Stimulated activated CD8-positive, alpha-beta memory T cell treated with anti-CD3 and anti-CD28 coated beads, Interleukin-7, amount 100 ng/mL, for 48 hours (primary cell): ENCODE data around the gene LNPEP.

Source experiments
- DNase-seq, 2 donors: peaks; one replicate each; pipeline ENCODE4 v3.0.0-alpha.2; 2020; ENCODE audit warnings: low read depth in 1 of 2; ENCODE audit errors: extremely low read depth in 1 of 2

LNPEP gene

GRCh38 chr5:96994493-96994892 lies 58.6 kb downstream of the LNPEP start:
- DNase-seq: no peak

GRCh38 chr5:96995419-96995818 lies 59.5 kb downstream of the LNPEP start:
- no peak for DNase-seq

- no peak for DNase-seq
Measured at GRCh38 chr5:96997265-96997859, 61.5 kb downstream of the LNPEP start.

GRCh38 chr5:96999856-97000255 lies 64.0 kb downstream of the LNPEP start:
- no peak for DNase-seq

GRCh38 chr5:97000391-97000790 lies 64.5 kb downstream of the LNPEP start:
- no peak for DNase-seq

- no peak for DNase-seq
Measured at GRCh38 chr5:97002983-97003382, 67.1 kb downstream of the LNPEP start.

GRCh38 chr5:97004423-97005060 lies 68.7 kb downstream of the LNPEP start:
- DNase-seq: no peak

- no peak for DNase-seq
Measured at GRCh38 chr5:97006454-97007060, 70.7 kb downstream of the LNPEP start.

- DNase-seq: no peak
Measured at GRCh38 chr5:97009212-97009898, 73.5 kb downstream of the LNPEP start.

GRCh38 chr5:97009921-97010320 lies 74.0 kb downstream of the LNPEP start:
- no peak for DNase-seq

GRCh38 chr5:97010606-97011005 lies 74.7 kb downstream of the LNPEP start:
- DNase-seq: no peak

- DNase-seq: no peak
Measured at GRCh38 chr5:97011567-97011966, 75.7 kb downstream of the LNPEP start.

- no peak for DNase-seq
Measured at GRCh38 chr5:97019435-97020117, 83.7 kb downstream of the LNPEP start.

GRCh38 chr5:97021416-97021815 lies 85.5 kb downstream of the LNPEP start:
- no peak for DNase-seq

GRCh38 chr5:97022898-97023297 lies 87.0 kb downstream of the LNPEP start:
- no peak for DNase-seq

- no peak for DNase-seq
Measured at GRCh38 chr5:97026721-97027120, 90.8 kb downstream of the LNPEP start.

GRCh38 chr5:97037819-97038218 lies 101.9 kb downstream of the LNPEP start:
- no peak for DNase-seq

GRCh38 chr5:97041239-97041638 lies 105.4 kb downstream of the LNPEP start:
- DNase-seq: no peak

- DNase-seq: no peak
Measured at GRCh38 chr5:97042996-97043395, 107.1 kb downstream of the LNPEP start.

GRCh38 chr5:97043511-97043910 lies 107.6 kb downstream of the LNPEP start:
- no peak for DNase-seq

GRCh38 chr5:97044052-97044451 lies 108.2 kb downstream of the LNPEP start:
- no peak for DNase-seq
